Kidney (tissue), 14 donors: ENCODE data around the gene KRTAP12-1. TPM values are rescaled to one million over a fixed set of nuclear protein-coding genes. Genes with fewer than 3 reads are reported as not detected.
"Not testable (repeated sequence)": the region's sequence is repeated elsewhere in the genome, so short reads cannot be mapped to it uniquely, and the experiment has no call there.

ENCODE experiments used
- DNase-seq, 5 donors: peaks; one replicate each; pipeline ENCODE4 v3.0.0-alpha.2; 2013 to 2020
- FAIRE-seq: peaks from 2 replicates; lab custom pipeline; 2012; peaks lifted over from hg19 to GRCh38; lab: Jason Lieb, UNC
- H3K27ac ChIP-seq, 2 donors: one replicate each; pipeline ENCODE4 v1.7.0; 2013; ENCODE audit warnings: low read depth in 2 of 2, low read length in 2 of 2, inconsistent platforms in 1 of 2
- H3K27me3 ChIP-seq: one replicate; pipeline ENCODE4 v1.7.1; 2013; ENCODE audit warnings: low read length, inconsistent platforms; ENCODE audit not compliant: control insufficient read depth, insufficient read depth
- H3K36me3 ChIP-seq, 3 donors: one replicate each; pipeline versions ENCODE4 v1.7.0 to v1.7.1; 2013; ENCODE audit warnings: low read length in 3 of 3, control low read depth in 1 of 3, inconsistent platforms in 1 of 3; ENCODE audit not compliant: insufficient read depth in 3 of 3, control insufficient read depth in 2 of 3
- H3K4me1 ChIP-seq, 3 donors: one replicate each; pipeline versions ENCODE4 v1.7.0 to v1.7.1; 2013; ENCODE audit warnings: low read length in 3 of 3, inconsistent platforms in 1 of 3, low read depth in 1 of 3; ENCODE audit not compliant: control insufficient read depth in 2 of 3, insufficient read depth in 2 of 3
- H3K4me3 ChIP-seq, 3 donors: one replicate each; pipeline versions ENCODE4 v1.7.0 to v1.8.1; 2013; ENCODE audit warnings: low read length in 3 of 3, control low read depth in 1 of 3, inconsistent platforms in 1 of 3
- H3K9ac ChIP-seq, 3 donors: one replicate each; pipeline versions ENCODE4 v1.7.0 to v1.7.1; 2013; ENCODE audit warnings: low read length in 3 of 3, control low read depth in 1 of 3, inconsistent platforms in 1 of 3
- H3K9me3 ChIP-seq, 3 donors: one replicate each; pipeline versions ENCODE4 v1.7.0 to v1.7.1; 2013; ENCODE audit warnings: low read length in 3 of 3, control low read depth in 1 of 3, inconsistent platforms in 1 of 3; ENCODE audit not compliant: control insufficient read depth in 2 of 3, insufficient read depth in 1 of 3
- CTCF ChIP-seq: IDR thresholded peaks from 3 replicates; pipeline ENCODE4 v1.5.1; 2012; ENCODE audit warnings: mild to moderate bottlenecking, moderate library complexity, borderline replicate concordance; ENCODE audit not compliant: insufficient read depth; ENCODE audit errors: extremely low read depth
- intact Hi-C: fragments of 100-400 bp; cut with DNase I; formaldehyde crosslinking; loops from one replicate; pipeline ENCODE4 v1.11.1; 2022
- polyA plus RNA-seq: library from polyadenylated mRNA; stranded (reverse); fragments of 350-450 nt; fragmentation: Illumina TruSeq; extraction: RNeasy Lipid Tissue Mini Kit (QIAGEN cat#74804); gene quantifications from one replicate; pipeline ENCODE4 v1.2.3, GENCODE V29; 2014; ENCODE audit warnings: low read depth, low replicate concordance; ENCODE audit not compliant: insufficient read depth
- total RNA-seq: library from RNA; stranded (reverse); fragmentation: NEBNext Ultra II Directional; extraction: Animal tissue kit (Norgen Biotek cat#: 25700); gene quantifications from one replicate; pipeline ENCODE4 v1.2.1, GENCODE V29; 2021
- donor health status: control.
- donor health status: control.
- donor health status: control.
- donor health status: control.
- donor health status: control.
- donor health status: DM: yes; HTN: yes; CAD: no.
- donor health status: Normal renal cell carcinoma (clear cell type).

KRTAP12-1 gene
- total and polyA plus RNA-seq, 2 donors from 2014 or later: not detected

- Histone ChIP-seq H3K4me3 (no peak overlapping the region), H3K36me3 (no peaks in the 10 kb centered on the region), H3K9me3 (no peaks in the 10 kb centered on the region), H3K27ac (no peak overlapping the region), H3K9ac (no peak overlapping the region), H3K27me3 (no peaks in the 10 kb centered on the region), H3K4me1 (no peaks in the 10 kb centered on the region)
- FAIRE-seq (no peak), DNase-seq (peak in 2 of 5 donors; percentile 5 to 9)
- intact Hi-C loops: no loop called here
- TF ChIP-seq CTCF: no peak
Measured at GRCh38 chr21:44648557-44649311, 33.2 kb downstream of the KRTAP12-1 start.

- Histone ChIP-seq H3K27ac (no peak overlapping the region), H3K27me3 (no peaks in the 10 kb centered on the region), H3K4me3 (no peak overlapping the region), H3K9me3 (no peaks in the 10 kb centered on the region), H3K9ac (no peak overlapping the region), H3K4me1 (no peaks in the 10 kb centered on the region), H3K36me3 (no peaks in the 10 kb centered on the region)
- no peak for DNase-seq
- intact Hi-C loops: no loop called here
- FAIRE-seq: no peak
- no peak for TF ChIP-seq CTCF
Measured at GRCh38 chr21:44647222-44647552, 34.8 kb downstream of the KRTAP12-1 start.

- DNase-seq, H3K9ac ChIP-seq, H3K27ac ChIP-seq, FAIRE-seq, H3K4me1 ChIP-seq, intact Hi-C loops, H3K36me3 ChIP-seq, H3K4me3 ChIP-seq, H3K9me3 ChIP-seq, H3K27me3 ChIP-seq: not testable (repeated sequence)
Measured at GRCh38 chr21:44646366-44647221, 35.4 kb downstream of the KRTAP12-1 start, which contains the start of gene KRTAP10-11. Gene KRTAP10-11, plus strand, starts transcription at chr21:44646414. Its CDS starts 45 bp downstream, at chr21:44646459.

- intact Hi-C loops: no loop called here
Measured at GRCh38 chr21:44644878-44645277, 37.1 kb downstream of the KRTAP12-1 start.

More at GRCh38 chr21:44644878-44645277, 37.1 kb downstream of the KRTAP12-1 start:
- no peak for TF ChIP-seq CTCF
- Histone ChIP-seq H3K36me3 (no peaks in the 10 kb centered on the region), H3K9me3 (peaks cover 0 to 7% (median 0%) of the 10 kb centered on the region in 3 donors), H3K27me3 (no peaks in the 10 kb centered on the region), H3K4me1 (no peaks in the 10 kb centered on the region), H3K9ac (no peak overlapping the region), H3K27ac (no peak overlapping the region), H3K4me3 (no peak overlapping the region)
- FAIRE-seq (no peak), DNase-seq (no peak)
